Neuronal stem cell (in vitro differentiated cells): Measurements from ENCODE around the gene NOVA1.

Source experiments
- DNase-seq: peaks from one replicate; pipeline ENCODE4 v3.0.0-alpha.2; 2013; ENCODE audit warnings: low spot score
- H2AFZ ChIP-seq: one replicate; pipeline ENCODE4 v1.6.1; 2013; ENCODE audit warnings: mild to moderate bottlenecking, low read length, inconsistent platforms
- H2AK5ac ChIP-seq: 2 replicates; pipeline ENCODE4 v1.6.1; 2013; ENCODE audit warnings: low read depth, mild to moderate bottlenecking, inconsistent platforms, low read length, moderate library complexity, mixed read lengths
- H2BK120ac ChIP-seq: 2 replicates; pipeline ENCODE4 v1.6.1; 2013; ENCODE audit warnings: low read depth, mild to moderate bottlenecking, inconsistent platforms, low read length, moderate library complexity, mixed read lengths
- H2BK12ac ChIP-seq: one replicate; pipeline ENCODE4 v1.6.1; 2013; ENCODE audit warnings: low read length, inconsistent platforms
- H2BK15ac ChIP-seq: 2 replicates; pipeline ENCODE4 v1.6.1; 2013; ENCODE audit warnings: mild to moderate bottlenecking, low read length, inconsistent platforms, mixed read lengths
- H2BK5ac ChIP-seq: one replicate; pipeline ENCODE4 v1.6.1; 2013; ENCODE audit warnings: inconsistent platforms, mild to moderate bottlenecking, low read length, moderate library complexity
- H3K14ac ChIP-seq: one replicate; pipeline ENCODE4 v1.6.1; 2013; ENCODE audit warnings: low read length, inconsistent platforms
- H3K18ac ChIP-seq: 2 replicates; pipeline ENCODE4 v1.6.1; 2013; ENCODE audit warnings: low read length, inconsistent platforms
- H3K23ac ChIP-seq: 2 replicates; pipeline ENCODE4 v1.6.1; 2013; ENCODE audit warnings: low read depth, mild to moderate bottlenecking, mixed read lengths, low read length, inconsistent platforms; ENCODE audit not compliant: poor library complexity
- H3K27ac ChIP-seq: replicated peaks from 3 replicates; pipeline ENCODE4 v1.5.1; 2013; ENCODE audit warnings: low read length, inconsistent platforms
- H3K27me3 ChIP-seq, 3 experiments: 2 replicates each; pipeline ENCODE4 v1.6.1; 2013; ENCODE audit warnings: low read length in 3 of 3, mild to moderate bottlenecking in 2 of 3, inconsistent platforms in 1 of 3, low read depth in 1 of 3, mixed read lengths in 1 of 3, moderate library complexity in 1 of 3; ENCODE audit not compliant: control insufficient read depth in 3 of 3, insufficient read depth in 3 of 3
- H3K36me3 ChIP-seq, 2 donors: replicated peaks in 1 of 2; 2 replicates each; pipeline ENCODE4 v1.6.1; 2013; ENCODE audit warnings: low read length in 2 of 2; ENCODE audit not compliant: control insufficient read depth in 2 of 2, insufficient read depth in 2 of 2
- H3K4ac ChIP-seq: 2 replicates; pipeline ENCODE4 v1.6.1; 2013; ENCODE audit warnings: inconsistent platforms, mild to moderate bottlenecking, low read length, moderate library complexity
- H3K4me1 ChIP-seq, 2 donors: 1 replicate in 1 of 2; 2 replicates in 1 of 2; pipeline ENCODE4 v1.6.1; 2013; ENCODE audit warnings: low read length in 2 of 2, low read depth in 1 of 2; ENCODE audit not compliant: control insufficient read depth in 2 of 2, insufficient read depth in 1 of 2
- H3K4me2 ChIP-seq: one replicate; pipeline ENCODE4 v1.6.1; 2013; ENCODE audit warnings: mild to moderate bottlenecking, low read length, inconsistent platforms; ENCODE audit not compliant: insufficient read depth, poor library complexity, severe bottlenecking
- H3K4me3 ChIP-seq, 2 donors: 2 replicates each; pipeline ENCODE4 v1.5.1; 2013; ENCODE audit warnings: low read length in 2 of 2, mild to moderate bottlenecking in 2 of 2, inconsistent platforms in 1 of 2, moderate library complexity in 1 of 2
- H3K79me1 ChIP-seq: one replicate; pipeline ENCODE4 v1.6.1; 2013; ENCODE audit warnings: low read depth, mild to moderate bottlenecking, inconsistent platforms, low read length, moderate library complexity
- H3K9ac ChIP-seq: one replicate; pipeline ENCODE4 v1.6.1; 2013; ENCODE audit warnings: mild to moderate bottlenecking, low read depth, low read length, inconsistent platforms; ENCODE audit not compliant: poor library complexity
- H3K9me3 ChIP-seq, 2 donors: replicated peaks in 1 of 2; 2 replicates each; pipeline versions ENCODE3 to v1.6.1; 2013; ENCODE audit warnings: low read length in 2 of 2, mild to moderate bottlenecking in 2 of 2, inconsistent platforms in 1 of 2, low read depth in 1 of 2, mixed read lengths in 1 of 2, moderate library complexity in 1 of 2; ENCODE audit not compliant: control insufficient read depth in 2 of 2, insufficient read depth in 1 of 2
- H4K8ac ChIP-seq: one replicate; pipeline ENCODE4 v1.6.1; 2013; ENCODE audit warnings: low read depth, mild to moderate bottlenecking, inconsistent platforms, low read length, moderate library complexity
- H4K91ac ChIP-seq: one replicate; pipeline ENCODE4 v1.6.1; 2013; ENCODE audit warnings: low read length, low read depth, mild to moderate bottlenecking, inconsistent platforms; ENCODE audit not compliant: poor library complexity
- WGBS, 2 donors: extraction: QIAGEN DNeasy Blood & Tissue Kit; methylation state at CpG; one replicate each; pipeline ENCODE4 v1.1.7; 2013; ENCODE audit warnings: missing lambda C conversion rate in 2 of 2, mixed read lengths in 1 of 2; ENCODE audit not compliant: insufficient read length in 2 of 2, insufficient replicate concordance in 1 of 2; ENCODE audit errors: extremely low coverage in 2 of 2; 5-methylcytosine and 5-hydroxymethylcytosine counted together

Gene NOVA1

GRCh38 chr14:26402126-26402525 lies 195.7 kb downstream of the NOVA1 start:
- Histone ChIP-seq H3K18ac (no peak overlapping the region), H3K4me1 (peaks cover 4 to 10% of the 10 kb centered on the region in 2 donors), H4K91ac (no peak overlapping the region), H2BK15ac (no peak overlapping the region), H3K4me3 (no peak overlapping the region), H2BK5ac (no peak overlapping the region), H2BK120ac (no peak overlapping the region), H3K9ac (no peak overlapping the region), H2AK5ac (no peak overlapping the region), H3K14ac (no peak overlapping the region), H3K9me3 (no peaks in the 10 kb centered on the region), H3K4me2 (no peak overlapping the region), H2BK12ac (no peak overlapping the region), H3K27me3 (no peaks in the 10 kb centered on the region), H4K8ac (no peak overlapping the region), H2AFZ (no peak overlapping the region), H3K4ac (no peak overlapping the region), H3K23ac (no peak overlapping the region), H3K27ac (no peak overlapping the region), H3K36me3 (no peaks in the 10 kb centered on the region), H3K79me1 (no peaks in the 10 kb centered on the region)
- WGBS, 2 donors, result no CpG with 5 or more reads among the region's 2 CpGs
- DNase-seq, result no peak

- no peak overlapping the region for H3K4ac ChIP-seq
- no peak for DNase-seq
- H3K9me3 ChIP-seq, result no peaks in the 10 kb centered on the region
- H2BK15ac ChIP-seq, result no peak overlapping the region
- H3K27me3 ChIP-seq, result no peaks in the 10 kb centered on the region
- no peak overlapping the region for H3K14ac ChIP-seq
- no peak overlapping the region for H4K91ac ChIP-seq
- H2BK120ac ChIP-seq, result no peak overlapping the region
- no peak overlapping the region for H2AK5ac ChIP-seq
- no peak overlapping the region for H4K8ac ChIP-seq
- WGBS, 2 donors, result no CpG with 5 or more reads among the region's 11 CpGs
- H2BK5ac ChIP-seq, result no peak overlapping the region
- H3K4me3 ChIP-seq, result no peak overlapping the region
- no peak overlapping the region for H3K23ac ChIP-seq
- H3K18ac ChIP-seq, result no peak overlapping the region
- H3K27ac ChIP-seq, result no peak overlapping the region
- H2BK12ac ChIP-seq, result no peak overlapping the region
- peak overlapping the region; percentile 21 for H2AFZ ChIP-seq
- H3K36me3 ChIP-seq, result no peaks in the 10 kb centered on the region
- peaks cover 4 to 10% of the 10 kb centered on the region in 2 donors for H3K4me1 ChIP-seq
- H3K79me1 ChIP-seq, result no peaks in the 10 kb centered on the region
- no peak overlapping the region for H3K9ac ChIP-seq
- H3K4me2 ChIP-seq, result no peak overlapping the region
Observed at GRCh38 chr14:26401179-26401968, 196.5 kb downstream of the NOVA1 start.

- no peak for DNase-seq
Observed at GRCh38 chr14:26400373-26400772, 197.5 kb downstream of the NOVA1 start.

GRCh38 chr14:26398616-26399015 lies 199.2 kb downstream of the NOVA1 start:
- H3K9me3 ChIP-seq, result no peaks in the 10 kb centered on the region
- H3K27ac ChIP-seq, result no peak overlapping the region
- H3K23ac ChIP-seq, result no peak overlapping the region
- H3K4ac ChIP-seq, result no peak overlapping the region
- H2AK5ac ChIP-seq, result no peak overlapping the region
- no peak overlapping the region for H3K9ac ChIP-seq
- no peak overlapping the region for H4K91ac ChIP-seq
- no peak overlapping the region for H3K4me2 ChIP-seq
- no peak overlapping the region for H3K14ac ChIP-seq
- no peak overlapping the region for H4K8ac ChIP-seq
- H2AFZ ChIP-seq, result no peak overlapping the region
- no peaks in the 10 kb centered on the region for H3K36me3 ChIP-seq
- no peak overlapping the region for H2BK5ac ChIP-seq
- H2BK120ac ChIP-seq, result no peak overlapping the region
- DNase-seq, result no peak
- peaks cover 6 to 17% of the 10 kb centered on the region in 2 donors for H3K4me1 ChIP-seq
- H3K4me3 ChIP-seq, result no peak overlapping the region
- H3K27me3 ChIP-seq, result no peaks in the 10 kb centered on the region
- no peaks in the 10 kb centered on the region for H3K79me1 ChIP-seq
- H3K18ac ChIP-seq, result no peak overlapping the region
- H2BK15ac ChIP-seq, result no peak overlapping the region
- no peak overlapping the region for H2BK12ac ChIP-seq

More at GRCh38 chr14:26400373-26400772, 197.5 kb downstream of the NOVA1 start:
- Histone ChIP-seq H3K18ac (no peak overlapping the region), H3K4me2 (no peak overlapping the region), H3K4me3 (no peak overlapping the region), H3K4ac (no peak overlapping the region), H2BK120ac (no peak overlapping the region), H3K27me3 (no peaks in the 10 kb centered on the region), H3K79me1 (no peaks in the 10 kb centered on the region), H2BK15ac (no peak overlapping the region), H2BK12ac (no peak overlapping the region), H2AK5ac (no peak overlapping the region), H4K8ac (no peak overlapping the region), H3K4me1 (peaks cover 4 to 10% of the 10 kb centered on the region in 2 donors), H3K9me3 (no peaks in the 10 kb centered on the region), H2AFZ (no peak overlapping the region), H3K36me3 (no peaks in the 10 kb centered on the region), H3K9ac (no peak overlapping the region), H3K14ac (no peak overlapping the region), H2BK5ac (no peak overlapping the region), H3K27ac (no peak overlapping the region), H4K91ac (no peak overlapping the region), H3K23ac (no peak overlapping the region)
- no CpG with 5 or more reads among the region's 1 CpG for WGBS, 2 donors
